ENCODE results near the gene SHISA8.

DNA sequence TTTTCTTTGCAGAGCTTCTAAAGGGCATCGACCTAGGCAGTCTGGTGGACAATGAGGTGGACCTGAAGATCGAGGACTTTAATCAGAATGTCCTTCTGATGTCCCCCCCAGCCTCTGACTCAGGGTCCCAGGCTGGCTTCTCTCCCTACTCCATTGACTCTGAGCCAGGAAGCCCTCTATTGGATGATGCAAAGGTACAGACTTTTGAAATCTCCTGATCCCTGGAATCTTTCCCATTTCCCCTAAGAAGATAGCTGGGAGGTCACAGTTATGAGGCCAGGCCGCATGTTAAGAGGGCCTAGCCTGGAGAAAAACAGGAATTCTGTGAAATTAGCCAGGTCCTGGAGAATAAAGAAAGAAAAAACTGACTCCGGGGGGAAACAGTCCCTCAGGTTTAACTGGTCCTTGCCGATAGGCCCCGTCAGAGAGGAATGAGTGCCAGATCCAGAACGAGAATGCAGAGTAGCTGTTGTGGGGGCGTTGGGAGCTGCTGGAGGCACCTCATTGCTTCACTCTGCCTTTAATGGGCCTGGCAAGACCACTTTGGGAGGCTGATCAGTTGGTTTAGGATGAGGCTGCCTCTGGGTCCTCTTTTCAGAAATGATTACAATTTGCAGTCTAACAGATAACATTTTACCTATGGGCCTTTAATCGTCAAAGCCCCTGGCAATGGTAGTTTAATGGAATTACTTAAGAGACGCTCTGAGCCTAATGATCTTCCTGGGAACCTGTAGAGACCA, 39.2 kb downstream of the SHISA8 start:
- TF ChIP-seq, protein P1, sequence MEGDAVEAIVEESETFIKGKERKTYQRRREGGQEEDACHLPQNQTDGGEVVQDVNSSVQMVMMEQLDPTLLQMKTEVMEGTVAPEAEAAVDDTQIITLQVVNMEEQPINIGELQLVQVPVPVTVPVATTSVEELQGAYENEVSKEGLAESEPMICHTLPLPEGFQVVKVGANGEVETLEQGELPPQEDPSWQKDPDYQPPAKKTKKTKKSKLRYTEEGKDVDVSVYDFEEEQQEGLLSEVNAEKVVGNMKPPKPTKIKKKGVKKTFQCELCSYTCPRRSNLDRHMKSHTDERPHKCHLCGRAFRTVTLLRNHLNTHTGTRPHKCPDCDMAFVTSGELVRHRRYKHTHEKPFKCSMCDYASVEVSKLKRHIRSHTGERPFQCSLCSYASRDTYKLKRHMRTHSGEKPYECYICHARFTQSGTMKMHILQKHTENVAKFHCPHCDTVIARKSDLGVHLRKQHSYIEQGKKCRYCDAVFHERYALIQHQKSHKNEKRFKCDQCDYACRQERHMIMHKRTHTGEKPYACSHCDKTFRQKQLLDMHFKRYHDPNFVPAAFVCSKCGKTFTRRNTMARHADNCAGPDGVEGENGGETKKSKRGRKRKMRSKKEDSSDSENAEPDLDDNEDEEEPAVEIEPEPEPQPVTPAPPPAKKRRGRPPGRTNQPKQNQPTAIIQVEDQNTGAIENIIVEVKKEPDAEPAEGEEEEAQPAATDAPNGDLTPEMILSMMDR (IDR thresholded peaks at IDR 0.05 in 2 of 3, conservative IDR thresholded peaks at IDR 0.05 in 1 of 3; ENCODE audit: control insufficient read depth in 2 of 3, extremely low read depth in 1 of 3, insufficient read depth in 1 of 3, low read depth in 3 of 3, low read length in 3 of 3), result no peak
- no peak for TF ChIP-seq SP1 (IDR thresholded peaks at IDR 0.05; ENCODE audit: low read depth, low read length)
- TF ChIP-seq, protein P2, sequence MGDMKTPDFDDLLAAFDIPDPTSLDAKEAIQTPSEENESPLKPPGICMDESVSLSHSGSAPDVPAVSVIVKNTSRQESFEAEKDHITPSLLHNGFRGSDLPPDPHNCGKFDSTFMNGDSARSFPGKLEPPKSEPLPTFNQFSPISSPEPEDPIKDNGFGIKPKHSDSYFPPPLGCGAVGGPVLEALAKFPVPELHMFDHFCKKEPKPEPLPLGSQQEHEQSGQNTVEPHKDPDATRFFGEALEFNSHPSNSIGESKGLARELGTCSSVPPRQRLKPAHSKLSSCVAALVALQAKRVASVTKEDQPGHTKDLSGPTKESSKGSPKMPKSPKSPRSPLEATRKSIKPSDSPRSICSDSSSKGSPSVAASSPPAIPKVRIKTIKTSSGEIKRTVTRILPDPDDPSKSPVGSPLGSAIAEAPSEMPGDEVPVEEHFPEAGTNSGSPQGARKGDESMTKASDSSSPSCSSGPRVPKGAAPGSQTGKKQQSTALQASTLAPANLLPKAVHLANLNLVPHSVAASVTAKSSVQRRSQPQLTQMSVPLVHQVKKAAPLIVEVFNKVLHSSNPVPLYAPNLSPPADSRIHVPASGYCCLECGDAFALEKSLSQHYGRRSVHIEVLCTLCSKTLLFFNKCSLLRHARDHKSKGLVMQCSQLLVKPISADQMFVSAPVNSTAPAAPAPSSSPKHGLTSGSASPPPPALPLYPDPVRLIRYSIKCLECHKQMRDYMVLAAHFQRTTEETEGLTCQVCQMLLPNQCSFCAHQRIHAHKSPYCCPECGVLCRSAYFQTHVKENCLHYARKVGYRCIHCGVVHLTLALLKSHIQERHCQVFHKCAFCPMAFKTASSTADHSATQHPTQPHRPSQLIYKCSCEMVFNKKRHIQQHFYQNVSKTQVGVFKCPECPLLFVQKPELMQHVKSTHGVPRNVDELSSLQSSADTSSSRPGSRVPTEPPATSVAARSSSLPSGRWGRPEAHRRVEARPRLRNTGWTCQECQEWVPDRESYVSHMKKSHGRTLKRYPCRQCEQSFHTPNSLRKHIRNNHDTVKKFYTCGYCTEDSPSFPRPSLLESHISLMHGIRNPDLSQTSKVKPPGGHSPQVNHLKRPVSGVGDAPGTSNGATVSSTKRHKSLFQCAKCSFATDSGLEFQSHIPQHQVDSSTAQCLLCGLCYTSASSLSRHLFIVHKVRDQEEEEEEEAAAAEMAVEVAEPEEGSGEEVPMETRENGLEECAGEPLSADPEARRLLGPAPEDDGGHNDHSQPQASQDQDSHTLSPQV (IDR thresholded peaks at IDR 0.05), result no peak
- no peak for TF ChIP-seq RAD21 (IDR thresholded peaks at IDR 0.05; ENCODE audit: insufficient read depth, low read depth, low read length)
- TF ChIP-seq DPF2 (IDR thresholded peaks at IDR 0.05), result no peak
- TF ChIP-seq CBFB (IDR thresholded peaks at IDR 0.05; ENCODE audit: low read depth), result no peak
- no peak for TF ChIP-seq POLR2A (IDR thresholded peaks at IDR 0.05; ENCODE audit: low read depth, low read length)
- TF ChIP-seq IKZF1 (conservative IDR thresholded peaks at IDR 0.05), result no peak
- TF ChIP-seq MEF2A (IDR thresholded peaks at IDR 0.05; ENCODE audit: insufficient read depth, low read depth, low read length), result no peak
- no peak for TF ChIP-seq GATAD2B (conservative IDR thresholded peaks at IDR 0.05; ENCODE audit: low read depth)
- TF ChIP-seq POLR2AphosphoS2 (IDR thresholded peaks at IDR 0.05; ENCODE audit: low read depth, low read length), result no peak
- no peak for TF ChIP-seq CEBPB (IDR thresholded peaks at IDR 0.05; ENCODE audit: borderline replicate concordance in 1 of 2, low read depth in 2 of 2, low read length in 2 of 2)
- no peak for TF ChIP-seq ESRRA (IDR thresholded peaks at IDR 0.05; ENCODE audit: low read length)
- TF ChIP-seq, protein P3, sequence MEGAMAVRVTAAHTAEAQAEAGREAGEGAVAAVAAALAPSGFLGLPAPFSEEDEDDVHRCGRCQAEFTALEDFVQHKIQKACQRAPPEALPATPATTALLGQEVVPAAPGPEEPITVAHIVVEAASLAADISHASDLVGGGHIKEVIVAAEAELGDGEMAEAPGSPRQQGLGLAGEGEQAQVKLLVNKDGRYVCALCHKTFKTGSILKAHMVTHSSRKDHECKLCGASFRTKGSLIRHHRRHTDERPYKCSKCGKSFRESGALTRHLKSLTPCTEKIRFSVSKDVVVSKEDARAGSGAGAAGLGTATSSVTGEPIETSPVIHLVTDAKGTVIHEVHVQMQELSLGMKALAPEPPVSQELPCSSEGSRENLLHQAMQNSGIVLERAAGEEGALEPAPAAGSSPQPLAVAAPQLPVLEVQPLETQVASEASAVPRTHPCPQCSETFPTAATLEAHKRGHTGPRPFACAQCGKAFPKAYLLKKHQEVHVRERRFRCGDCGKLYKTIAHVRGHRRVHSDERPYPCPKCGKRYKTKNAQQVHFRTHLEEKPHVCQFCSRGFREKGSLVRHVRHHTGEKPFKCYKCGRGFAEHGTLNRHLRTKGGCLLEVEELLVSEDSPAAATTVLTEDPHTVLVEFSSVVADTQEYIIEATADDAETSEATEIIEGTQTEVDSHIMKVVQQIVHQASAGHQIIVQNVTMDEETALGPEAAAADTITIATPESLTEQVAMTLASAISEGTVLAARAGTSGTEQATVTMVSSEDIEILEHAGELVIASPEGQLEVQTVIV (IDR thresholded peaks at IDR 0.05; ENCODE audit: borderline replicate concordance, partially characterized antibody), result no peak
